VCaP (cell line): ENCODE measurements around the gene CFAP20.

Source experiments
- H3K27ac ChIP-seq: fragments of 450-650 bp; 2 replicates; pipeline ENCODE4 v1.5.1; 2017
- CTCF ChIP-seq: fragments of 450-650 bp; conservative IDR thresholded peaks from 2 replicates; pipeline ENCODE4 v1.5.1; 2017; ENCODE audit warnings: mild to moderate bottlenecking, moderate library complexity

The CFAP20 gene

GRCh38 chr16:58129097-58129936 is at the start of gene CFAP20:
Gene CFAP20 (minus strand): TSS chr16:58129381. CDS start chr16:58129115, 266 bp downstream.
- peak within 1 kb of the TSS; percentile 79 for H3K27ac ChIP-seq
- no peak for TF ChIP-seq CTCF

GRCh38 chr16:58177353-58177710 is 48.2 kb upstream of the CFAP20 start:
- no peak overlapping the region for H3K27ac ChIP-seq
- no peak for TF ChIP-seq CTCF

GRCh38 chr16:58176608-58177352 is 47.6 kb upstream of the CFAP20 start:
- no peak for TF ChIP-seq CTCF
- H3K27ac ChIP-seq = no peak overlapping the region

GRCh38 chr16:58170223-58170622 is 41.0 kb upstream of the CFAP20 start:
- no peak for TF ChIP-seq CTCF
- H3K27ac ChIP-seq = no peak overlapping the region

GRCh38 chr16:58160855-58161254 is 31.7 kb upstream of the CFAP20 start:
- no peak for TF ChIP-seq CTCF
- no peak overlapping the region for H3K27ac ChIP-seq

- no peak overlapping the region for H3K27ac ChIP-seq
- TF ChIP-seq CTCF = no peak
Measured at GRCh38 chr16:58158725-58159124, 29.5 kb upstream of the CFAP20 start.

GRCh38 chr16:58157951-58158540 is 28.9 kb upstream of the CFAP20 start:
- TF ChIP-seq CTCF = no peak
- H3K27ac ChIP-seq = no peak overlapping the region
